ENCODE data around the gene EFTUD2.
"Not testable (repeated sequence)": the region's sequence is repeated elsewhere in the genome, so short reads cannot be mapped to it uniquely, and the experiment has no call there.

GRCh38 chr17:44945652-44946051, 46.4 kb upstream of the EFTUD2 start:
- not testable (repeated sequence) for TF ChIP-seq YY1 (IDR thresholded peaks at IDR 0.05); ATF3 (IDR thresholded peaks at IDR 0.05); CTCF (IDR thresholded peaks at IDR 0.05; ENCODE audit: low read depth, low read length, missing input control); SP1 (IDR thresholded peaks at IDR 0.05); ZBTB33 (IDR thresholded peaks at IDR 0.05); TAF1 (conservative IDR thresholded peaks at IDR 0.05); EGR1 (IDR thresholded peaks at IDR 0.05; ENCODE audit: low read depth in 2 of 2); JUND (IDR thresholded peaks at IDR 0.05); RXRA (IDR thresholded peaks at IDR 0.05); FOXA2 (IDR thresholded peaks at IDR 0.05); FOXA1 (IDR thresholded peaks at IDR 0.05); GABPA (IDR thresholded peaks at IDR 0.05 in 1 of 2, conservative IDR thresholded peaks at IDR 0.05 in 1 of 2); RAD21 (IDR thresholded peaks at IDR 0.05); REST (IDR thresholded peaks at IDR 0.05)

Data from liver (tissue), 3 donors.